Colonic mucosa (tissue), 4 donors: ENCODE results near the gene PRSS35. TPM values are rescaled to one million over a fixed set of nuclear protein-coding genes. Genes with fewer than 3 reads are reported as not detected.

ENCODE experiments used
- DNase-seq: peaks from one replicate; pipeline ENCODE4 v3.0.0-alpha.2; 2020
- H3K27ac ChIP-seq: fragments of 200-600 bp; one replicate; pipeline ENCODE4 v1.8.0; 2021
- H3K27me3 ChIP-seq: fragments of 200-600 bp; one replicate; pipeline ENCODE4 v1.8.0; 2021
- H3K36me3 ChIP-seq: fragments of 200-600 bp; one replicate; pipeline ENCODE4 v1.8.0; 2021
- H3K4me1 ChIP-seq: fragments of 200-600 bp; one replicate; pipeline ENCODE4 v1.8.0; 2021; ENCODE audit warnings: mild to moderate bottlenecking
- H3K4me3 ChIP-seq: fragments of 200-600 bp; one replicate; pipeline ENCODE4 v1.8.0; 2021
- H3K9ac ChIP-seq, 2 donors: one replicate each; pipeline ENCODE4 v1.7.0; 2013; ENCODE audit warnings: control low read depth in 2 of 2, low read depth in 2 of 2, low read length in 2 of 2
- H3K9me3 ChIP-seq: fragments of 200-600 bp; one replicate; pipeline ENCODE4 v1.8.0; 2021
- intact Hi-C: fragments of 100-400 bp; cut with DNase I; formaldehyde crosslinking; loops from one replicate; pipeline ENCODE4 v1.14.1; 2022
- total RNA-seq, 2 donors: library from RNA; stranded (reverse); fragmentation: NEBNext Ultra II Directional in 1 of 2; extraction: Animal tissue kit (Norgen Biotek cat#: 25700) in 1 of 2; gene quantifications; one replicate each; pipeline ENCODE4 v1.2.1, GENCODE V29; 2021
- TF ChIP-seq, protein P1 (sequence below): fragments of 200-600 bp; IDR thresholded peaks from one replicate; pipeline ENCODE4 v1.8.0; 2022; ENCODE audit warnings: antibody characterized with exemption, mild to moderate bottlenecking
- donor health status: healthy.
- donor health status: DM: no; HTN: no; CAD: no.
- donor health status: DM: no; HTN: no; CAD: no.

PRSS35 gene
- total RNA-seq, 2 donors from 2014 or later: 0.11 to 0.22 TPM

DNA sequence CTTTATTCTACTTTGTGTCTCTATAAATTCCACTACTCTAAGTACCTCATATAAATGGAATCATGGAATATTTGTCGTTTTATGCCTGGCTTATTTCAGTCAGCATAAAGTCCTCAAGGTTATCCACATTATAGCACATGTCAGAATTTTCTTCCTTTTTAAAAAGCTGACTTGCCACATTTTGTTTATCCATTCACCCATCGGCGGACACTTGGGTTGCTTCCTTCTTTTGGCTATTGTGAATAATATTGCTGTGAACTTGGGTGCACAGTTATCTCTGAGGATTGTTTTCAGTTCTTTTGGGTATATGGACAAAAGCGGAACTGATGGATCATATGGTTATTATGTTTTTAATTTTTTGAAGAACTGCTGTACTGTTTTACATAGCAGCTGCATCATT, 42.3 kb upstream of the PRSS35 start:
- DNase-seq: no peak
- no peak overlapping the region for H3K4me3 ChIP-seq
- no peaks in the 10 kb centered on the region for H3K27me3 ChIP-seq
- H3K4me1 ChIP-seq: no peaks in the 10 kb centered on the region
- no peaks in the 10 kb centered on the region for H3K36me3 ChIP-seq
- intact Hi-C loops: no loop called here
- no peaks in the 10 kb centered on the region for H3K9me3 ChIP-seq
- no peak overlapping the region for H3K9ac ChIP-seq
- TF ChIP-seq, protein P1, sequence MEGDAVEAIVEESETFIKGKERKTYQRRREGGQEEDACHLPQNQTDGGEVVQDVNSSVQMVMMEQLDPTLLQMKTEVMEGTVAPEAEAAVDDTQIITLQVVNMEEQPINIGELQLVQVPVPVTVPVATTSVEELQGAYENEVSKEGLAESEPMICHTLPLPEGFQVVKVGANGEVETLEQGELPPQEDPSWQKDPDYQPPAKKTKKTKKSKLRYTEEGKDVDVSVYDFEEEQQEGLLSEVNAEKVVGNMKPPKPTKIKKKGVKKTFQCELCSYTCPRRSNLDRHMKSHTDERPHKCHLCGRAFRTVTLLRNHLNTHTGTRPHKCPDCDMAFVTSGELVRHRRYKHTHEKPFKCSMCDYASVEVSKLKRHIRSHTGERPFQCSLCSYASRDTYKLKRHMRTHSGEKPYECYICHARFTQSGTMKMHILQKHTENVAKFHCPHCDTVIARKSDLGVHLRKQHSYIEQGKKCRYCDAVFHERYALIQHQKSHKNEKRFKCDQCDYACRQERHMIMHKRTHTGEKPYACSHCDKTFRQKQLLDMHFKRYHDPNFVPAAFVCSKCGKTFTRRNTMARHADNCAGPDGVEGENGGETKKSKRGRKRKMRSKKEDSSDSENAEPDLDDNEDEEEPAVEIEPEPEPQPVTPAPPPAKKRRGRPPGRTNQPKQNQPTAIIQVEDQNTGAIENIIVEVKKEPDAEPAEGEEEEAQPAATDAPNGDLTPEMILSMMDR: no peak
- no peak overlapping the region for H3K27ac ChIP-seq

DNA sequence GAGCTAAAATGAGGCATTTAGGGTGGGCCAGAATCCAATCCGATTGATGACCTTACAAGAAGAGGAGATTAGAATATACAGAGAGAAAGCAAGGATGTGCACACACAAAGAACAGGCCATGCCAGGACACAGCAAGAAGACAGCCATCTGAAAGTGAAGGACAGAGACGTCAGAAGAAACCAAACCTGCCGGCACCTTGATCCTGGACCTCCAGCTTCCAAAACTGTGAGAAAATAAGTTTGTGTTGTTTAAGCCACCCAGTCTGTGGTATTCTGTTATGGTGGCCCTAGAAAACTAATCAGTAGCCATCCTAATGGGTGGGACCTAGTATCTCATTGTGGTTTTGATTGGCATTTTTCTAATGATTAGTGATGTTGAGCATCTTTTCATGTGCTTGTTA, 41.7 kb upstream of the PRSS35 start:
- intact Hi-C loops: no loop called here
- Histone ChIP-seq H3K9me3 (no peaks in the 10 kb centered on the region), H3K27ac (no peak overlapping the region), H3K4me3 (no peak overlapping the region), H3K4me1 (no peaks in the 10 kb centered on the region), H3K9ac (no peak overlapping the region), H3K36me3 (no peaks in the 10 kb centered on the region), H3K27me3 (no peaks in the 10 kb centered on the region)
- DNase-seq: no peak
- TF ChIP-seq, protein P1: no peak

DNA sequence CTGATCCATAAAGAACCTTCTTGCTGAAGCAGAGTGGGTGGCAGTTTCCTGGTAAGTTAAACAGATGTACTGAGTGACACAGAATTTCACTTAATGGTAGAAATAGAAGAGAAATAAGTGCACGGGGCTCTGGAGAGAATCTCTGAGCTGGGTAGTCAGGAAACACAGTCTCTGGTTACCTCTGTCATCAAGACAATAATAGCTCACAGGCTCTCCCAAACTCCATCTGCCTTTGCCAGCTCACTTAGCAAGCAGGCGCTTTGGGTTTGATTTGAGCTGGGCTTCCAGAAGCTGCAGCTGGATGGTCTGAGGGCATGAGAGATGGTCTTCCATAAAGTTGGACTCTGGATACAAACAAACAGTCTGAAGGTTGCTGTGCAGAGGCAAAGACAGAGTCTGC, 39.6 kb upstream of the PRSS35 start:
- no peak overlapping the region for H3K4me3 ChIP-seq
- no peak overlapping the region for H3K27ac ChIP-seq
- DNase-seq: no peak
- no peaks in the 10 kb centered on the region for H3K4me1 ChIP-seq
- TF ChIP-seq, protein P1: no peak
- no peak overlapping the region for H3K9ac ChIP-seq
- H3K36me3 ChIP-seq: no peaks in the 10 kb centered on the region
- H3K9me3 ChIP-seq: no peaks in the 10 kb centered on the region
- H3K27me3 ChIP-seq: no peaks in the 10 kb centered on the region
- intact Hi-C loops: no loop called here

DNA sequence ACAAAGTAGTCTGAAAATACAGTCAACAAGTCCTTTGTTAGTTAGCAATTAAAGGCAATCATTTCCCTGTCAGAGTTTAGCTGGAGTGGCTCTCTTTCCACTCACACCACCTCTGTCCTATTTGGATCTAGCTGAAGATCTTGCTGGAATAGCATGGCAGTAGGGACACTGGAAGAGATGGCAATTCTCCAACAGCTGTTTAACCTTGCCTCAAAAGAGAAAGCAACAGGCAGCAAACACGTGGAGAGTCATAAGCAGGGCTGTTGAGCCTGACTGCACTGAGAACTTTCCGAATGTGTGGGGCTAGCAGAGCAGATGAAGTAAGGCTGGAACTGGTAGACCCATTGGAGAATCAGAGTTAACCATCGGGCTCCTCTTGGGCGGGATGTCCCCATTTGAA, 38.0 kb upstream of the PRSS35 start:
- TF ChIP-seq, protein P1: no peak
- no peak overlapping the region for H3K27ac ChIP-seq
- DNase-seq: no peak
- no peak overlapping the region for H3K4me3 ChIP-seq
- H3K9me3 ChIP-seq: no peaks in the 10 kb centered on the region
- no peak overlapping the region for H3K9ac ChIP-seq
- intact Hi-C loops: no loop called here
- no peaks in the 10 kb centered on the region for H3K27me3 ChIP-seq
- no peaks in the 10 kb centered on the region for H3K4me1 ChIP-seq
- no peaks in the 10 kb centered on the region for H3K36me3 ChIP-seq

DNA sequence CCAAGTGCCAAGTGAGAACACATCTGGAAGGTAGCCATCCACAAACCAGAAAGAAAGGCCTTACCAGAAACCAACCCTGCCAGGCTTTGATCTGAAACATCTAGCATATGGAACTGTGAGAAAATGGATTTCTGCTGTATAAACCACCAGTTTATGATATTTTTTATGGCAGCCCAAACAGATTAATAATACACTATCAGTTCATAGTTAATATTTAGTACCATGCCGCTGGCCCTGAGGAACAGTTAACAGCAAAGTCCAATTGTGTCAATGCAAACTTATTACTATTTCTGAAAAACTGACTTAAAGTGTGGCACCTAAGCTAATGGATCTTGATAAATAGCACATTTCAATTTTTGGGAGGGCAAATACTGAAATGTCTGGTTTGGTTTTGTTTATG, 35.4 kb upstream of the PRSS35 start:
- H3K4me3 ChIP-seq: no peak overlapping the region
- H3K27ac ChIP-seq: no peak overlapping the region
- TF ChIP-seq, protein P1: no peak
- H3K4me1 ChIP-seq: no peaks in the 10 kb centered on the region
- H3K36me3 ChIP-seq: no peaks in the 10 kb centered on the region
- no peak overlapping the region for H3K9ac ChIP-seq
- no peaks in the 10 kb centered on the region for H3K27me3 ChIP-seq
- DNase-seq: no peak
- intact Hi-C loops: no loop called here
- no peaks in the 10 kb centered on the region for H3K9me3 ChIP-seq

DNA sequence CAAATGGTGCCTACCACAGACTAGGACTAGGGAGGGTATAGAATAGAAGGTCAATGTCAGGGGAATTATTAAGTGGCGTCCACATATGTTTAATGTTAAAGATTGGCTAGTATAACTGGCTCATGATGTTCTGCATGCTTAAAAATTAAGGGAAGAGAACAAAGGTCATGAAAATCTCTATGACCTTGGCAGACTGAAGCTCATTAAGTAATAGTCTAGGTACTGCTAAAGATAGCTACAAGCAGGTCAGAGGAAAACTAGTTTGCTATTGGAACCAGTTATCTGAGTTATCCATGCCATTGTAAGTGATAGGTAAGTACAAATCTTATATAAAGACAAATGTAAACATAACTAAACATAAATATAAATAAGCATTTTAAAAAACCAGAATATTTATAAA, 32.9 kb upstream of the PRSS35 start:
- Histone ChIP-seq H3K27ac (no peak overlapping the region), H3K9ac (no peak overlapping the region)
- no peak for DNase-seq

More for the DNA sequence above, 32.9 kb upstream of the PRSS35 start:
- intact Hi-C loops: no loop called here
- no peaks in the 10 kb centered on the region for H3K36me3 ChIP-seq
- TF ChIP-seq, protein P1: no peak
- H3K4me3 ChIP-seq: no peak overlapping the region
- no peaks in the 10 kb centered on the region for H3K27me3 ChIP-seq
- no peaks in the 10 kb centered on the region for H3K4me1 ChIP-seq
- H3K9me3 ChIP-seq: no peaks in the 10 kb centered on the region
